IPS DF 6.9 (cell line): Measurements from ENCODE around the gene CUBN.

ENCODE experiments used
- DNase-seq: peaks from one replicate; pipeline ENCODE4 v3.0.0-alpha.2; 2013; ENCODE audit warnings: low read depth, low spot score
- H3K27ac ChIP-seq: one replicate; pipeline ENCODE4 v1.5.1; 2013; ENCODE audit warnings: low read length, control low read depth
- H3K27me3 ChIP-seq: 2 replicates; pipeline ENCODE4 v1.6.1; 2013; ENCODE audit warnings: mild to moderate bottlenecking, low read length; ENCODE audit not compliant: control insufficient read depth, insufficient read depth
- H3K36me3 ChIP-seq: 2 replicates; pipeline ENCODE4 v1.6.1; 2013; ENCODE audit warnings: low read length; ENCODE audit not compliant: control insufficient read depth, insufficient read depth
- H3K4me1 ChIP-seq: 2 replicates; pipeline ENCODE4 v1.6.1; 2013; ENCODE audit warnings: low read length; ENCODE audit not compliant: control insufficient read depth, insufficient read depth
- H3K4me3 ChIP-seq: 2 replicates; pipeline ENCODE4 v1.5.1; 2013; ENCODE audit warnings: mild to moderate bottlenecking, low read length
- H3K9me3 ChIP-seq: 2 replicates; pipeline ENCODE4 v1.6.1; 2013; ENCODE audit warnings: low read length, inconsistent platforms; ENCODE audit not compliant: control insufficient read depth, insufficient read depth
- WGBS: extraction: QIAGEN DNeasy Blood & Tissue Kit; methylation state at CpG from one replicate; pipeline ENCODE4 v1.1.7; 2013; ENCODE audit warnings: mixed read lengths, missing lambda C conversion rate; ENCODE audit not compliant: insufficient read length, insufficient coverage; 5-methylcytosine and 5-hydroxymethylcytosine counted together

The CUBN gene

GRCh38 chr10:17043586-17043985, 86.0 kb downstream of the CUBN start:
- Histone ChIP-seq H3K4me1 (no peaks in the 10 kb centered on the region), H3K27me3 (no peaks in the 10 kb centered on the region), H3K9me3 (no peaks in the 10 kb centered on the region), H3K36me3 (no peaks in the 10 kb centered on the region), H3K27ac (no peak overlapping the region), H3K4me3 (no peak overlapping the region)
- no peak for DNase-seq
- WGBS = no CpG with 5 or more reads among the region's 8 CpGs

- Histone ChIP-seq H3K4me3 (no peak overlapping the region), H3K4me1 (no peaks in the 10 kb centered on the region)
- no CpG with 5 or more reads among the region's 7 CpGs for WGBS
These were observed 87.7 kb downstream of the CUBN start for GRCh38 chr10:17041626-17042520.

GRCh38 chr10:17038627-17039026, 91.0 kb downstream of the CUBN start:
- DNase-seq = no peak
- no peaks in the 10 kb centered on the region for H3K4me1 ChIP-seq
- H3K27me3 ChIP-seq = no peaks in the 10 kb centered on the region
- no peaks in the 10 kb centered on the region for H3K9me3 ChIP-seq
- no CpG with 5 or more reads among the region's 5 CpGs for WGBS
- H3K27ac ChIP-seq = no peak overlapping the region
- H3K36me3 ChIP-seq = no peaks in the 10 kb centered on the region
- no peak overlapping the region for H3K4me3 ChIP-seq

More at GRCh38 chr10:17041626-17042520, 87.7 kb downstream of the CUBN start:
- Histone ChIP-seq H3K27ac (no peak overlapping the region), H3K9me3 (no peaks in the 10 kb centered on the region), H3K27me3 (no peaks in the 10 kb centered on the region), H3K36me3 (no peaks in the 10 kb centered on the region)
- DNase-seq = no peak

- DNase-seq = no peak
- Histone ChIP-seq H3K9me3 (no peaks in the 10 kb centered on the region), H3K27me3 (no peaks in the 10 kb centered on the region), H3K4me3 (no peak overlapping the region), H3K36me3 (no peaks in the 10 kb centered on the region), H3K27ac (no peak overlapping the region), H3K4me1 (no peaks in the 10 kb centered on the region)
- 100% methylated on average over 1 of the region's 6 CpGs for WGBS
These were observed 91.7 kb downstream of the CUBN start for GRCh38 chr10:17037910-17038309.

GRCh38 chr10:17035446-17035845, 94.2 kb downstream of the CUBN start:
- Histone ChIP-seq H3K4me1 (no peaks in the 10 kb centered on the region), H3K27me3 (no peaks in the 10 kb centered on the region), H3K36me3 (no peaks in the 10 kb centered on the region), H3K4me3 (no peak overlapping the region), H3K9me3 (no peaks in the 10 kb centered on the region), H3K27ac (no peak overlapping the region)
- WGBS = no CpG with 5 or more reads among the region's 1 CpG
- DNase-seq = no peak

GRCh38 chr10:17033529-17034260, 95.9 kb downstream of the CUBN start:
- WGBS = 100% methylated on average over 1 of the region's 7 CpGs
- Histone ChIP-seq H3K36me3 (no peaks in the 10 kb centered on the region), H3K27me3 (no peaks in the 10 kb centered on the region), H3K4me3 (no peak overlapping the region), H3K27ac (no peak overlapping the region), H3K4me1 (no peaks in the 10 kb centered on the region), H3K9me3 (no peaks in the 10 kb centered on the region)
- DNase-seq = no peak

GRCh38 chr10:17031637-17032635, 97.7 kb downstream of the CUBN start:
- H3K36me3 ChIP-seq = no peaks in the 10 kb centered on the region
- H3K4me3 ChIP-seq = no peak overlapping the region
- no CpG with 5 or more reads among the region's 13 CpGs for WGBS
- no peaks in the 10 kb centered on the region for H3K9me3 ChIP-seq
- H3K4me1 ChIP-seq = no peaks in the 10 kb centered on the region
- DNase-seq = no peak
- H3K27me3 ChIP-seq = no peaks in the 10 kb centered on the region
- H3K27ac ChIP-seq = no peak overlapping the region

GRCh38 chr10:17029581-17030271, 99.9 kb downstream of the CUBN start:
- Histone ChIP-seq H3K4me3 (no peak overlapping the region), H3K27me3 (no peaks in the 10 kb centered on the region), H3K36me3 (no peaks in the 10 kb centered on the region), H3K9me3 (no peaks in the 10 kb centered on the region), H3K27ac (no peak overlapping the region), H3K4me1 (0 out of 2 replicates have a peak, but pooled peaks cover 2% of the 10 kb centered on the region)
- no CpG with 5 or more reads among the region's 9 CpGs for WGBS
- no peak for DNase-seq

- no peaks in the 10 kb centered on the region for H3K27me3 ChIP-seq
- H3K4me1 ChIP-seq = 0 out of 2 replicates have a peak, but pooled peaks cover 2% of the 10 kb centered on the region
- 100% methylated on average over 2 of the region's 4 CpGs for WGBS
- H3K9me3 ChIP-seq = no peaks in the 10 kb centered on the region
- no peak overlapping the region for H3K27ac ChIP-seq
- no peaks in the 10 kb centered on the region for H3K36me3 ChIP-seq
- no peak overlapping the region for H3K4me3 ChIP-seq
- DNase-seq = no peak
These were observed 100.4 kb downstream of the CUBN start for GRCh38 chr10:17029239-17029580.
